H1 (cell line): ENCODE results near the gene SPTAN1. TPM values are rescaled to one million over a fixed set of nuclear protein-coding genes. Genes with fewer than 3 reads are reported as not detected.

Source experiments
- CTCF ChIA-PET: fragments of 300-600 bp; sonication (Branson Sonifier 250); formaldehyde crosslinking; loops from one replicate; lab custom pipeline; 2021; ENCODE audit not compliant: partially characterized antibody; lab: Charles Lee
- POLR2A ChIA-PET: fragments of 300-600 bp; sonication (Branson Sonifier 250); formaldehyde crosslinking; loops from one replicate; lab custom pipeline; 2021; ENCODE audit warnings: inconsistent platforms; ENCODE audit not compliant: partially characterized antibody; lab: Charles Lee
- DNase-seq, 2 experiments: peaks; one replicate each; pipeline versions ENCODE4 v3.0.0 to v3.0.0-alpha.2; 2010 to 2022; ENCODE audit warnings: low spot score in 2 of 2, low read depth in 1 of 2, mixed read lengths in 1 of 2
- FAIRE-seq: peaks from 2 replicates; lab custom pipeline; 2011; peaks lifted over from hg19 to GRCh38; lab: Jason Lieb, UNC
- H2AFZ ChIP-seq: 2 replicates; pipeline ENCODE4 v1.8.1; 2012; ENCODE audit warnings: low read length, inconsistent platforms
- H2AK5ac ChIP-seq: 2 replicates; pipeline ENCODE4 v1.6.1; 2013; ENCODE audit warnings: low read depth, low read length
- H2BK120ac ChIP-seq: replicated peaks from 2 replicates; pipeline ENCODE3; 2013; ENCODE audit warnings: low read depth, low read length, inconsistent platforms
- H2BK12ac ChIP-seq: 2 replicates; pipeline ENCODE4 v1.6.1; 2013; ENCODE audit warnings: low read depth, low read length
- H2BK15ac ChIP-seq: 2 replicates; pipeline ENCODE4 v1.6.1; 2013; ENCODE audit warnings: low read length
- H2BK20ac ChIP-seq: 2 replicates; pipeline ENCODE4 v1.6.1; 2013; ENCODE audit warnings: low read length
- H2BK5ac ChIP-seq: 2 replicates; pipeline ENCODE4 v1.6.1; 2013; ENCODE audit warnings: low read depth, low read length
- H3K14ac ChIP-seq: 2 replicates; pipeline ENCODE4 v1.6.1; 2013; ENCODE audit warnings: inconsistent platforms; ENCODE audit not compliant: insufficient read length
- H3K18ac ChIP-seq: 2 replicates; pipeline ENCODE4 v1.6.1; 2013; ENCODE audit warnings: low read length; ENCODE audit errors: extremely low read depth
- H3K23ac ChIP-seq: 2 replicates; pipeline ENCODE4 v1.6.1; 2013; ENCODE audit warnings: inconsistent platforms; ENCODE audit not compliant: insufficient read length
- H3K23me2 ChIP-seq: 2 replicates; pipeline ENCODE4 v1.6.1; 2013; ENCODE audit warnings: low read depth, low read length
- H3K27ac ChIP-seq: 2 replicates; pipeline ENCODE4 v1.6.1; 2011; ENCODE audit warnings: low read depth, low read length, inconsistent platforms
- H3K27me3 ChIP-seq, 4 experiments: replicated peaks in 1 of 4; 1 replicate in 1 of 4; 2 replicates in 3 of 4; pipeline versions ENCODE4 v1.6.1 to v1.8.1; 2011 to 2013; ENCODE audit warnings: low read length in 3 of 4, mild to moderate bottlenecking in 3 of 4, inconsistent platforms in 2 of 4, mixed read lengths in 2 of 4, moderate library complexity in 1 of 4; ENCODE audit not compliant: control insufficient read depth in 3 of 4, insufficient read depth in 3 of 4; ENCODE audit errors: extremely low read depth in 1 of 4
- H3K36me3 ChIP-seq, 4 experiments: 2 replicates each; pipeline versions ENCODE4 v1.6.1 to v1.8.1; 2011 to 2013; ENCODE audit warnings: mild to moderate bottlenecking in 4 of 4, low read length in 3 of 4, moderate library complexity in 2 of 4, control low read depth in 1 of 4, inconsistent platforms in 1 of 4; ENCODE audit not compliant: insufficient read depth in 4 of 4, control insufficient read depth in 2 of 4
- H3K4ac ChIP-seq: replicated peaks from 2 replicates; pipeline ENCODE3; 2013; ENCODE audit warnings: low read length, low read depth, mixed read lengths, inconsistent platforms; ENCODE audit not compliant: insufficient read length
- H3K4me1 ChIP-seq, 4 experiments: replicated peaks in 1 of 4; 1 replicate in 1 of 4; 2 replicates in 3 of 4; pipeline versions ENCODE4 v1.6.1 to v1.8.1; 2011 to 2013; ENCODE audit warnings: low read length in 3 of 4, inconsistent platforms in 2 of 4, mixed read lengths in 1 of 4; ENCODE audit not compliant: insufficient read depth in 4 of 4, control insufficient read depth in 3 of 4
- H3K4me2 ChIP-seq, 2 experiments: 2 replicates each; pipeline versions ENCODE4 v1.6.1 to v1.8.1; 2011 to 2013; ENCODE audit warnings: low read depth in 2 of 2, low read length in 2 of 2, control low read depth in 1 of 2, inconsistent platforms in 1 of 2, mild to moderate bottlenecking in 1 of 2; ENCODE audit not compliant: insufficient read depth in 1 of 2
- H3K4me3 ChIP-seq, 4 experiments: fragments of 200-600, 300-600 bp in 1 of 4; sonication (generic), shearing (Covaris generic), sonication (Bioruptor Twin) in 1 of 4; 2 replicates each; pipeline versions ENCODE4 v1.5.1 to v1.8.1; 2011 to 2016; ENCODE audit warnings: low read length in 4 of 4, low read depth in 3 of 4, control low read depth in 2 of 4, inconsistent platforms in 2 of 4, mild to moderate bottlenecking in 2 of 4, mixed read lengths in 1 of 4, moderate library complexity in 1 of 4; ENCODE audit not compliant: insufficient read depth in 2 of 4; ENCODE audit errors: extremely low read depth in 1 of 4
- H3K56ac ChIP-seq: replicated peaks from 2 replicates; pipeline ENCODE3; 2013; ENCODE audit warnings: low read depth, mild to moderate bottlenecking, mixed read lengths, low read length, inconsistent platforms; ENCODE audit not compliant: insufficient read length
- H3K79me1 ChIP-seq: 2 replicates; pipeline ENCODE4 v1.6.1; 2013; ENCODE audit warnings: low read depth, low read length, control low read depth
- H3K79me2 ChIP-seq, 2 experiments: 2 replicates each; pipeline versions ENCODE4 v1.6.1 to v1.8.1; 2012 to 2013; ENCODE audit warnings: low read length in 2 of 2, mild to moderate bottlenecking in 2 of 2, inconsistent platforms in 1 of 2; ENCODE audit not compliant: insufficient read depth in 2 of 2, control insufficient read depth in 1 of 2
- H3K9ac ChIP-seq, 4 experiments: replicated peaks in 1 of 4; 1 replicate in 1 of 4; 2 replicates in 3 of 4; pipeline versions ENCODE4 v1.6.1 to v1.8.1; 2011 to 2013; ENCODE audit warnings: low read depth in 3 of 4, low read length in 3 of 4, control low read depth in 2 of 4, mild to moderate bottlenecking in 2 of 4, moderate library complexity in 2 of 4, inconsistent platforms in 1 of 4; ENCODE audit errors: extremely low read depth in 1 of 4
- H3K9me3 ChIP-seq, 2 experiments: 2 replicates each; pipeline versions ENCODE4 v1.6.1 to v1.8.1; 2012 to 2013; ENCODE audit warnings: mild to moderate bottlenecking in 2 of 2, moderate library complexity in 2 of 2, control low read depth in 1 of 2, inconsistent platforms in 1 of 2, low read depth in 1 of 2, low read length in 1 of 2, mixed read lengths in 1 of 2; ENCODE audit not compliant: insufficient read depth in 2 of 2
- H4K20me1 ChIP-seq, 2 experiments: replicated peaks in 1 of 2; 2 replicates each; pipeline versions ENCODE3 to v1.8.1; 2011 to 2013; ENCODE audit warnings: inconsistent platforms in 2 of 2, low read length in 2 of 2, mild to moderate bottlenecking in 1 of 2; ENCODE audit not compliant: insufficient read depth in 2 of 2, control insufficient read depth in 1 of 2
- H4K5ac ChIP-seq: 2 replicates; pipeline ENCODE4 v1.6.1; 2013; ENCODE audit warnings: low read length, low read depth, mixed read lengths, inconsistent platforms; ENCODE audit not compliant: insufficient read length
- H4K8ac ChIP-seq: 2 replicates; pipeline ENCODE4 v1.8.0; 2013; ENCODE audit warnings: mild to moderate bottlenecking, moderate library complexity, low read length, inconsistent platforms; ENCODE audit not compliant: insufficient read depth; ENCODE audit errors: extremely low read depth
- H4K91ac ChIP-seq: replicated peaks from 2 replicates; pipeline ENCODE3; 2013; ENCODE audit warnings: low read length, mixed read lengths, inconsistent platforms; ENCODE audit not compliant: insufficient read length
- ATF3 ChIP-seq: IDR thresholded peaks from 2 replicates; pipeline ENCODE4 v1.6.1; 2011; ENCODE audit warnings: low read depth, mild to moderate bottlenecking, low read length; ENCODE audit not compliant: insufficient read depth
- BRCA1 ChIP-seq: IDR thresholded peaks from 2 replicates; pipeline ENCODE4 v1.6.1; 2012; ENCODE audit warnings: low read depth, low read length, improper control_type of control experiment
- NRF1 ChIP-seq: IDR thresholded peaks from 2 replicates; pipeline ENCODE4 v1.6.1; 2011; ENCODE audit warnings: mild to moderate bottlenecking, low read depth, low read length, improper control_type of control experiment
- SIX5 ChIP-seq: IDR thresholded peaks from 2 replicates; pipeline ENCODE4 v1.6.1; 2011; ENCODE audit warnings: mild to moderate bottlenecking, low read depth, low read length
- WGBS, 2 experiments: shearing (Covaris generic) in 1 of 2; methylation state at CpG; one replicate each; pipeline versions ENCODE4 v1.1.6 to v1.1.7; 2013 to 2015; ENCODE audit warnings: low lambda C conversion rate in 2 of 2, mixed read lengths in 2 of 2, inconsistent platforms in 1 of 2, low coverage in 1 of 2, missing lambda C conversion rate in 1 of 2; ENCODE audit not compliant: insufficient replicate concordance in 2 of 2, insufficient coverage in 1 of 2, insufficient read length in 1 of 2; ENCODE audit errors: extremely low coverage in 1 of 2, missing lambda C conversion rate in 1 of 2; 5-methylcytosine and 5-hydroxymethylcytosine counted together
- polyA plus RNA-seq, 7 experiments: library from polyadenylated mRNA; depleted of rRNA in 3 of 7; stranded (reverse) in 5 of 7; unstranded in 2 of 7; fragments of >200 nt in 5 of 7; fragments of 200-250 nt in 2 of 7; gene quantifications; 1 replicate in 5 of 7; 2 replicates in 1 of 7; 4 replicates in 1 of 7; pipeline versions ENCODE4 v1.2.1 to v1.2.3, GENCODE V29; 2011 to 2013; ENCODE audit warnings: missing spikeins in 2 of 7, mixed read lengths in 2 of 7
- total RNA-seq: library from RNA; stranded (reverse); fragmentation: NEBNext Ultra II Directional; extraction: Animal tissue kit (Norgen Biotek cat#: 25700); gene quantifications from 2 replicates; pipeline ENCODE4 v1.2.1, GENCODE V29; 2021

SPTAN1 gene
- total and polyA plus RNA-seq, 2 of the 8 experiments (the other 6 are each of a cell fraction or from before 2014, with no cell fraction given) = 182 to 216 TPM

GRCh38 chr9:128607642-128608350 is 55.4 kb downstream of the SPTAN1 start:
- 94% methylated on average over 16 of the region's 16 CpGs; no CpG with 5 or more reads in 1 of the 2 experiments for WGBS, 2 experiments
- Histone ChIP-seq H4K8ac (no peak overlapping the region), H3K18ac (no peak overlapping the region), H2BK15ac (no peak overlapping the region), H3K79me2 (no peaks in the 10 kb centered on the region), H3K27me3 (no peaks in the 10 kb centered on the region), H3K23ac (no peak overlapping the region), H3K4me1 (no peaks in the 10 kb centered on the region), H3K9me3 (no peaks in the 10 kb centered on the region), H3K9ac (no peak overlapping the region), H2BK20ac (no peak overlapping the region), H2BK5ac (no peak overlapping the region; the same call in 1 of the 2 replicates), H3K4ac (no peak overlapping the region), H3K23me2 (no peaks in the 10 kb centered on the region), H3K36me3 (peaks cover 23 to 70% (median 59%) of the 10 kb centered on the region in 4 experiments), H3K56ac (no peak overlapping the region), H3K4me2 (no peak overlapping the region), H3K4me3 (no peak overlapping the region), H2AFZ (no peak overlapping the region), H2BK120ac (no peak overlapping the region), H4K5ac (no peak overlapping the region), H3K27ac (no peak overlapping the region), H4K91ac (no peak overlapping the region), H2BK12ac (no peak overlapping the region), H2AK5ac (no peak overlapping the region), H3K79me1 (no peaks in the 10 kb centered on the region), H3K14ac (no peak overlapping the region), H4K20me1 (no peaks in the 10 kb centered on the region)
- POLR2A ChIA-PET = interaction anchor here (0.6 to 1.4 kb wide), 3 partner anchors 55 to 146 kb away, joined by 3 to 4 read pairs (median 3); no protein-coding TSS in a partner anchor
- TF ChIP-seq ATF3 (no peak), BRCA1 (no peak), NRF1 (no peak), SIX5 (no peak)
- CTCF ChIA-PET = interaction anchor here (0.7 to 3.5 kb wide), 3 partner anchors 10 to 1318 kb away, joined by 3 to 10 read pairs (median 5); no protein-coding TSS in a partner anchor
- FAIRE-seq = no peak
- no peak for DNase-seq
